Embryonic facial prominence (tissue), 1 donor: ENCODE measurements around the gene RPUSD1.
A peak's percentile ranks its signal among the peaks of the same experiment; 100 is the strongest.

ENCODE experiments used
- DNase-seq: peaks from one replicate; pipeline ENCODE4 v3.0.0-alpha.2; 2016; ENCODE audit errors: extremely low spot score

The RPUSD1 gene

DNA sequence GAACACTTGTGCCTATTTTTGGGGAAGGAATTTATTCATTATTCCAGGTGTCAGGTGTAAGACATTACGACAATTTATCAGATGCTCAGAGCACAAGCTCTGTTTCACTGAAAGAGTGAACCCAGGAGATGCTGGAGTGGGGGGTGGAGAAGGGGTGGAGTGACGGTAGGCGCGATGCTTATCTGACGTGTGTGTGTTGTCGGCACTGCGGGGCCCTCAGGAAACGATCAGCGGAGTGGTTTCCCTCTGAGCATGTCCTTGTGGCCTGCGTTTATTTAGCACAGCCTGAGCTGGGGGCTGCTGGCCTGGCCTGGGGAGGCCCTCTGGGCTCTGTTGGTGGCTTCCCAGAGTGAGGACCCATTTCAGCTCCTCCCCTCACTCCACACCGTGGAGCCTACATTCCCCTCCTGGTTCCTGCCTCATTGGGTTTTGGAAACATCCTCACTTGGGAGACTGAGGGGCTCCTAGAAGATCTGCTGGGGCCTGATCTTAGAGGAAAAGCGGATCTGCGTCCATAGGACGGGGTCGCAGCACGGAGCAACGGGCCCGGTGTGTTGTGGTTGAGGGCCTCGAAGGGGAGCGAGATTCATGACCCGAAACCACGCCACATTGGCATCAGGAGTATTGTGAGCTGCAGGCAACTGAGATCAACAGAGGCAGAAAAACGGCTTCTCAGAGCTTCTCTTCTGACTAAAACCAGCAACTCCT, 31.3 kb upstream of the RPUSD1 start:
- no peak for DNase-seq

DNA sequence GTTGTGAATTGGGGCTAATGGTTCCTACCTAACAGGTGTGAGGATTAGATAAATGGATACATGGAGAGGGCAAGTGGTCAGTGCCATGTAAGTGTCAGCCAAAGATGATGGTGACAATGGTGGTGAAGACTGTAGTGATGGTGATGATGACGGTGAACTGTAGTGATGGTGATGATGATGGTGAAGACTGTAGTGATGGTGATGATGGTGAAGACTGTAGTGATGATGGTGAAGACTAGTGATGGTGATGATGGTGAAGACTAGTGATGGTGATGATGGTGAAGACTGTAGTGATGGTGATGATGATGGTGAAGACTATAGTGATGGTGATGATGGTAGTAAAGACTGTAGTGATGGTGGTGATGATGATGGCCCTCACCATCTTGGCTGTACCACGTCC, 30.4 kb upstream of the RPUSD1 start:
- no peak for DNase-seq

DNA sequence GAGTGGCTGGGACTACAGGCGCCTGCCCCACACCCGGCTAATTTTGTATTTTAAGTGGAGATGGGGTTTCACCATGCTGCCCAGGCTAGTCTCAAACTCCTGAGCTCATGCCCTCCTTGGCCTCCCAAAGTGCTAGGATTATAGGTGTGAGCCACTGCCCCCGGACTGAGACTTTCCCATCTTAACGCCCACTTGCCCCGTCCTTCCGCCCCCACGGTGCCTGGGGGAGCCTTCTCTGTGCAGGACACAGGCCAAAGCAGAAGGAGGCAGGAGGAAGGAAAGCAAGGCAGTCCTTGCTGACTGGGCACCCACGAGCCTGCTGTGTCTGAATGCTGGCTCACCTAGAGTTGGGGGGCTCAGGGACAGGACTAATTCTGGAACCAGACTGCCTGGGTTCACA, 30.0 kb upstream of the RPUSD1 start:
- DNase-seq: no peak

- no peak for DNase-seq
Observed at GRCh38 chr16:817001-817906, 29.1 kb upstream of the RPUSD1 start.

DNA sequence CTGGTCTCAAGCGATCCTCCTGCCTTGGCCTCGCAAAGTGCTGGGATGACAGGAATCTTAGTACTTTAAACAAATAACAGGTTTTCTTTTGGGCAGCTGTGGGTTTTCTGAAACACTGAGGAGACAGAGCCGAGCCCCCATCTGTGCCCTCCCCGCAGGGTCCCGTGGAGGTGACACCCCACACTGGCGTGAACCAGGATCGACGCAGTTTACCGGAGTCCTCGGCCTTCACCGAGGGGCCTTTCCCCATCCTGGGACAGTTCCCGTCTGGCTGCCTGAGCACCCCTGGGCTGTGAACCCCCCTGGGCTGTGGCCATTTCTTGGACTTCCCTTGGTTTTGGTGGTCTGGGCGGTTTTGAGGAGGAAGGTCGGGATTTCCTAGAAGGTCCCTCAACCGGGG, 27.7 kb upstream of the RPUSD1 start:
- DNase-seq: no peak

DNA sequence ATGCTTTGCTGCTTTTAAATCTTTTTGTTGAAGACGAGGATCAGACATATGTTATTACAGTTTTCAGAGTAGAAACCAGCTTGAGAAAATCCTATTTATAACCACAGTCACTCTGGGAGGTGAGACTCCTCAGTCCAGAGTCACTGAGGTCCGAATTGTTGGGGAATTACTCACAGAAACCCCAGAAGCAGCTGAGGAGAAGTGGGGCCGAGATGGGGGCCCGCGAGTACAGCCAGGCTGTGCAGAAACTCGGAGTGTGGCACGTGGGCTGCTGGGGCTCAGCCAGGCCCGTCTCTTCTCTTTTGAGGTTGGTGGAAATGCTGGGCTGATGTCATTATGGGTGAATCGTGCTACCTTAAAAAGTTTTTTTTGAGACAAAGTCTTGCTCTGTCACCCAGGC, 26.8 kb upstream of the RPUSD1 start:
- no peak for DNase-seq

DNA sequence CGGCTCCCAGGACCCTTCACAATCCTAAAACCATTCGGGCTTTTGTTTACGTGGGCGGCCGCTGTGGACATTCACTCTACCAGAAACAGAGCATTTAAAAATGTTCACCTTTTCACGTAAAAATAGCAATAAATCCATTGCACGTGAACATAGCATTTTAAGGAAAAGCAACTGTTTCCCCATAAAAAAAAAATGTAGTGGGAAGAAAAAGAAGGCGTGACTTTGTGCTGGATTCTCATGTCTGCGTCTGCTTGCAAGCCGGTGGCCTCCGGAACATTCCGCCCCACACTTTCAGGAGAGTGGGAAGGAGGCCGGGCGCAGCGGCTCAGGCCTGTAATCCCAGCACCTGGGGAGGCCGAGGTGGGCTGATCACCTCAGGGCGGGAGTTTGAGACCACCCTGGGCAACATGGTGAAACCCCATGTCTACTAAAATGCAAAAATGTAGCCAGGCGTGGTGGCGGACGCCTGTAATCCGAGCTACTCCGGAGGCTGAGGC, 25.8 kb upstream of the RPUSD1 start:
- DNase-seq: no peak

- DNase-seq: no peak
Observed at GRCh38 chr16:813204-813915, 25.2 kb upstream of the RPUSD1 start.

GRCh38 chr16:808085-808386, 19.9 kb upstream of the RPUSD1 start:
- no peak for DNase-seq

DNA sequence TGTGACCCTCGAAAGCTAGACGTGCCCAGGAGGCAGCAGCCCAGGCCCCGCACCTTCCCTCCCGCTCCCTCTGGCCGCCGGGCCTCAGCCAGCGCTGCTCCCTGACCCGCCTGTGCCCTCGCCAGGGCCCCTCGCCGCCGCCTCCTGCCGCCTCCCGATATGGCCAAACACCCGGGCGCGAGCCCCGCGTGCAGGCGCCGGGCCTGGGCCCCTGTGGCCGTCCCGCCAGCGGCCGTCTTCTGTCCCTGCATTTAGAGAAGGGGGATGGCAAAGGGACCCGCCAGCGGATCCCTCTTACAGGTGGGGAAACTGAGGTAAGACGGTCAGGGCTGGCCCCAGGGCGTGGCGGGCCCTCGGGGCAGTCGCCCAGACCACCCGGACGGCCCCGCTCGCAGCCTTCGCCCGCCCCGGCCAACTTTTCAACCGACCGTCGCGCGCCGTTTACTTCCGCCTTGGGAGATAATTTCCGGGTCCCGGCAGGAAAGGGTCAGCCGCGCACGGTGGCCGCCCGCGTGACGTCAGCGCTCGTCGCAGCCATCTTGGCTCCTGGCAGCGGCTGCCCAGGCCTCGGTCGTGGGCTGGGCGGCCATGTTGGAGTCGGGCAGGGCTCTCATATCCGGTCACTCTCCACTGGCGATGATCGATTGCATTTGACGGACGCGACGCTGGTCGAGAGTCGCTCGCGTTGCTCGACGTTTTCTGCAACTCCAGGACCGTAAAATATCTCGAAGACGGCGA, 19.3 kb upstream of the RPUSD1 start:
- peak; percentile 80 for DNase-seq

DNA sequence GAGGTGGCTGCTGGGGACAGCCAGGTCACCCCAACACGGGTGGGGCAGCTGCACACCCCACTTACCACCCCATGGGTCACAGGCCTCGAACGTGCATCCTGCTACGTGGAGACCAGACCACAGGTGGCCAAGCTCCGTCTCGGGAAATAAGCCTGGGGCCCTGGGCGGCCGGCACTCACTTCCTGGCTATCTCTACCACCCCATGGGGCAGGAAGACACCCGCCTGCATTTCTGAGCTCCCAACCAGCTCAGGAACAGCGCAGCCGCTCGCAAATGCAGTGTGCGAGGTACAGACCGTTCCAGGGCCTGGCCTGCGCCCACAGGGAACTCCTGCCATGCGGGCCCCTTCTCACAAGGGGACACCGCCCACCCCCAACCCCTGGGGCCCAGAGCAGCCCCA, 17.3 kb upstream of the RPUSD1 start:
- DNase-seq: no peak

DNA sequence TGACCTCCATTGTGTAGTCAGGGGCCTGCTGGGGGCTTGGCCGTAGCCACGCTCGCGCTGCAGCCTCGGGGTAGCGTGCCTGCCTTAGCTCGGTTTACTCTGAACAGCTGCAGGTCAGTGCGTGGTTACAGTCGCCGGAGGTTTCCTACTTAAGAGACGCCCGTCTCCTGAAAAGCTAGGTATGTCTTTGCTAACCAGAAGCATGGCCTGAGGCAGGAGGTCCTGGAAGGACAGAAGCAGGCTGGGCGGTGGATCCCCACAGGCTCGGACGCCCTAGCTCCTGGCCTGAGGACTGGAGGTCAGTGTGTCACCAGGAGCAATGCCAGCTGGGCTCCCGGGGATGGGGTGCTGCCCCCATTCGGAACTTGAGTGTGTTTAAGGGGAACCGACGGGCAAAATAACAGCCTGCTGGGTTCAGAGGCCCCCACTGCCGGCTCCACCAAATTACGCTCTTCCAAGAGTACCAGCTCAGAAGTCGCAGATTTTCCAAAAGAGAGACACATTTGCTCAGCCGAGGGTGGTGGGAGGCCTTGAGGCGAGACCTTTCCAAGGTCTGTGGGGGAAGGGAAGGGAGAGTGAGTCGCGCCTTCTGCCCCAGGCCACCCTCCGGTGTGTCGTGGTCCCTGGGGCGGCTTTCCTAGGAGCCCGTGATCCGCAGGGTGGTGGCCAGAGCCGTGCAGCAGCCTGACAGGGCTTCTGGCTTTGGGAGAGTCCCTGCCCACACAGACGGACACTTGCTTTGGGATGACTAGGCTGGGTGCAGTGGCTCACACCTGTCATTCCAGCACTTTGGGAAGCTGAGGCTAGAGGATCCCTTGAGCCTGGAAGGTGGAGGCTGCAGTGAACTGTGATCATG, 16.2 kb upstream of the RPUSD1 start:
- DNase-seq: no peak

- no peak for DNase-seq
Observed at GRCh38 chr16:803754-804080, 15.5 kb upstream of the RPUSD1 start.

- no peak for DNase-seq
Observed at GRCh38 chr16:802914-803753, 15.0 kb upstream of the RPUSD1 start.

DNA sequence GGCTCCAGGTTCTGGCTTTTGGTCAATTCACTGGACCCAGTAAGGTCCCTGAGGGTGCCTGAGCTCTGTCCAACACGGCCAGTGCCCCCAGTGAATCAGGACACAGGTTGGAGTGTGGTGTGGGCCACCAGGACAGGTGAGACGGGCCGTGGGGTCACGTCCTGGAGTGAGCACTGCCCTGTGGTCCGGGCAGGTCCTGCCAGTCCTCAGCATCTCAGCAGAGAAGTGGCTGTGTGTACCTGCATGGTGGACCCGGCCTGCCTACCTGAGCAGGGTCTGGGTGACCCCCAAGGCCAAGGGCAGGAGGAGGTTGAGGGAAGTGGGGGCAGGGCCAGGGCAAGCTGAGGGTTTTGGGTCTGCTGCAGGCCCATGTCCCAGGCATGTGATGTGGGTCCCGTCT, 14.3 kb upstream of the RPUSD1 start:
- DNase-seq: no peak

DNA sequence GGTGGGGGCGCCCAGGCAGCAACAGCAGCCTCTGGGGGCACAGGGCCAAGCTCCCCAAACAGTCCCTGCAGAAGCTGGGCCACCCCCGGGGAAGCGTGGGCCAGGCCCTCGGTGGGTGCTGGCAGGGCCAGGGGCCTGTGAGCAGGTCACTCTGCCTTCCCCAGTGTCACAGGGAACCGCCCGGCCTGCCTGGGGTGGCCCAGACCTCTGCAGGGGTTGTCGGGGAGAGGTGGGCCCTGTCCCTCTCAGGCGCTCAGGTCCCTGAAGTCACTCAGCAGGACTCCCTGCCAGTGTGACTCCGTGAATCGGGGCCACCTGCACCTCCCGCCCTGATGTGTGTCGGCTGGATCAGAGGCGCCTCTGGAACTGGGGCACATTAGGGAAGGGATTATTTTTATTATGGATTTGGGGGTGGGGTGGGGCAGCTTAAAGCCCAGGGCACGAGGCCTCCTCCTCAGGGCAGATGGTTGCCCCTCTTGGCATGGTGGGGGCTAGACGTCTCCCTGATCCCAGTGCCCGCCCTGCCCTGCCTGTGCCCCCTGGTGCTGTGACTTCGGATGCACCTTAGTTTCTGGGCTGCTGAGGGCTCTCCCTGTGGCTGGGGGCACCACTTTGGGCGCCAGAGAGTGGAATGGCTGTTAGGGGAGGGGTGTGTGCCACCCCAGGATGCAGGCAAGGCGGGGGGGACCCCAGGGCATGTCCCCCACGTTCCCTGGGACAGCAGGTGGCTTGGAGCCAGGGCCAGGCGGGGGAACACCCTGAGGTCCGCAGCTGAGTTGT, 13.6 kb upstream of the RPUSD1 start:
- no peak for DNase-seq

GRCh38 chr16:800834-801511, 12.8 kb upstream of the RPUSD1 start:
- no peak for DNase-seq

- DNase-seq: no peak
Observed at GRCh38 chr16:799948-800833, 12.0 kb upstream of the RPUSD1 start, which contains the start of gene GNG13. GNG13 (minus strand) TSS chr16:800734; CDS start chr16:799077, 1,657 bp downstream.
